Measurements from ENCODE around the gene SLC30A5.

- TF ChIP-seq CTCF (optimal IDR thresholded peaks at IDR 0.05 in 1 of 3, IDR thresholded peaks at IDR 0.05 in 1 of 3, conservative IDR thresholded peaks at IDR 0.05 in 1 of 3; ENCODE audit: extremely low read depth in 1 of 3, insufficient read depth in 2 of 3, low read length in 3 of 3) (no peak), EZH2 (IDR thresholded peaks at IDR 0.05; ENCODE audit: low read length) (no peak)
Measured at GRCh38 chr5:69131304-69131703, 37.5 kb downstream of the SLC30A5 start.

Measured in keratinocyte (primary cell).